SK-N-SH (cell line): ENCODE data around the gene KCNQ2.

Experiments
- EP300 ChIP-seq, 2 experiments: IDR thresholded peaks; 2 replicates each; pipeline versions ENCODE4 v1.4.0 to v1.6.1; 2012; ENCODE audit warnings: borderline replicate concordance in 1 of 2, low read depth in 1 of 2, low read length in 1 of 2
- NRF1 ChIP-seq: IDR thresholded peaks from 2 replicates; pipeline ENCODE4 v1.6.1; 2012; ENCODE audit warnings: low read depth, mild to moderate bottlenecking, low read length
- POLR2AphosphoS5 ChIP-seq: IDR thresholded peaks from 2 replicates; pipeline ENCODE4 v1.6.1; 2012; ENCODE audit warnings: low read depth, low read length
- TF ChIP-seq, protein P1 (sequence below): fragments of 200-600 bp; sonication (generic); IDR thresholded peaks from 2 replicates; pipeline ENCODE4 v1.6.1; 2017; ENCODE audit warnings: antibody characterized with exemption, mild to moderate bottlenecking, moderate library complexity

DNA sequence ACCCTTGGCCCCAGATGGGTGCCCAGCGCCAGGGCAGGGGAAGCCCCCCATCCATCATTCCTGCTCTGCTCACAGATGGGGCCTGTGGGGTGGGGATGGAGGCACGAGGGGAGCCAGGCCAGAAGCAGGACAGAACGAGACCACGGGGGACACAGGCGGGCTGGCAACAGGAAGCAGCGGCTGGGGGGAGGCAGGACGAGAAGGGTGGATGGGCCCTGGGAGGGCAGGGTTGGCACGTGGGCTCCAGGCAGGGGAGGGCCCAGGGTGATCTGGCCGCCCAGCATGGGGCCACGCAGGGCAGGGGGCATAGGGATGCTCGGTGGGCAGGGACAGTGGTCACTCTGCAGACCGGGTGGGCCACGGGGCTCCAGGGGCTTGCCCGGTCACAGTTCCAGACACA, 41.6 kb downstream of the KCNQ2 start:
- TF ChIP-seq POLR2AphosphoS5 (no peak), NRF1 (no peak), EP300 (IDR thresholded peaks at IDR 0.05; ENCODE audit: borderline replicate concordance in 1 of 2, low read depth in 1 of 2, low read length in 1 of 2) (no peak)
- TF ChIP-seq, protein P1, sequence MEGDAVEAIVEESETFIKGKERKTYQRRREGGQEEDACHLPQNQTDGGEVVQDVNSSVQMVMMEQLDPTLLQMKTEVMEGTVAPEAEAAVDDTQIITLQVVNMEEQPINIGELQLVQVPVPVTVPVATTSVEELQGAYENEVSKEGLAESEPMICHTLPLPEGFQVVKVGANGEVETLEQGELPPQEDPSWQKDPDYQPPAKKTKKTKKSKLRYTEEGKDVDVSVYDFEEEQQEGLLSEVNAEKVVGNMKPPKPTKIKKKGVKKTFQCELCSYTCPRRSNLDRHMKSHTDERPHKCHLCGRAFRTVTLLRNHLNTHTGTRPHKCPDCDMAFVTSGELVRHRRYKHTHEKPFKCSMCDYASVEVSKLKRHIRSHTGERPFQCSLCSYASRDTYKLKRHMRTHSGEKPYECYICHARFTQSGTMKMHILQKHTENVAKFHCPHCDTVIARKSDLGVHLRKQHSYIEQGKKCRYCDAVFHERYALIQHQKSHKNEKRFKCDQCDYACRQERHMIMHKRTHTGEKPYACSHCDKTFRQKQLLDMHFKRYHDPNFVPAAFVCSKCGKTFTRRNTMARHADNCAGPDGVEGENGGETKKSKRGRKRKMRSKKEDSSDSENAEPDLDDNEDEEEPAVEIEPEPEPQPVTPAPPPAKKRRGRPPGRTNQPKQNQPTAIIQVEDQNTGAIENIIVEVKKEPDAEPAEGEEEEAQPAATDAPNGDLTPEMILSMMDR, result no peak
